GM12878 (cell line): Measurements from ENCODE around the gene NFAM1. TPM values are rescaled to one million over a fixed set of nuclear protein-coding genes. Genes with fewer than 3 reads are reported as not detected.

ENCODE experiments used
- ATAC-seq: fragments of 200-7000 bp; cut with Tn5 transposase; 3 replicates; pipeline ENCODE4 v1.9.1; 2020; ENCODE audit warnings: mild to moderate bottlenecking, moderate library complexity
- BruUV-seq: library from RNA; stranded (reverse); fragments of 400-500 nt; replicated peaks from 2 replicates; lab custom pipeline; 2021; lab: Mats Ljungman, UMichigan
- CTCF ChIA-PET: fragments of 300-600 bp; sonication (Branson Sonifier 250); formaldehyde crosslinking; extraction: SDS; loops from one replicate; lab custom pipeline; 2021; ENCODE audit warnings: inconsistent platforms; lab: Yijun Ruan, JAX
- POLR2A ChIA-PET: fragments of 350-600 bp; formaldehyde crosslinking; extraction: SDS; loops from one replicate; lab custom pipeline; 2021; ENCODE audit warnings: inconsistent platforms; lab: Charles Lee
- RAD21 ChIA-PET: fragments of 300-600 bp; sonication (Branson Sonifier 250); formaldehyde crosslinking; loops from one replicate; lab custom pipeline; 2023; ENCODE audit warnings: antibody characterized with exemption; ENCODE audit not compliant: unreplicated experiment; lab: Charles Lee
- SMC1A ChIA-PET: fragments of 300-600 bp; sonication (Branson Sonifier 250); formaldehyde crosslinking; loops from one replicate; lab custom pipeline; 2023; ENCODE audit not compliant: unreplicated experiment, uncharacterized antibody; lab: Charles Lee
- DNase-seq: peaks from one replicate; pipeline ENCODE4 v3.0.0-alpha.2; 2011; ENCODE audit warnings: low read depth, low spot score
- FAIRE-seq: peaks from 3 replicates; lab custom pipeline; 2011; peaks lifted over from hg19 to GRCh38; lab: Jason Lieb, UNC
- H2AFZ ChIP-seq: 2 replicates; pipeline ENCODE4 v1.6.0; 2011; ENCODE audit warnings: low read depth, low read length, control low read depth; ENCODE audit not compliant: control insufficient read depth
- H3K27ac ChIP-seq: 2 replicates; pipeline ENCODE4 v1.5.1; 2011; ENCODE audit warnings: control low read depth; ENCODE audit not compliant: control insufficient read depth, insufficient read depth
- H3K27me3 ChIP-seq, 2 experiments: replicated peaks in 1 of 2; 2 replicates each; pipeline versions ENCODE4 v1.6.0 to v1.6.1; 2011; ENCODE audit warnings: low read length in 1 of 2; ENCODE audit not compliant: control insufficient read depth in 2 of 2, insufficient read depth in 2 of 2
- H3K36me3 ChIP-seq, 2 experiments: 2 replicates each; pipeline ENCODE4 v1.5.1; 2011; ENCODE audit warnings: low read length in 1 of 2; ENCODE audit not compliant: control insufficient read depth in 2 of 2, insufficient read depth in 2 of 2
- H3K4me1 ChIP-seq: 2 replicates; pipeline ENCODE4 v1.6.1; 2011; ENCODE audit warnings: mild to moderate bottlenecking, low read length, moderate library complexity, mixed read lengths; ENCODE audit not compliant: control insufficient read depth, insufficient read depth
- H3K4me2 ChIP-seq: 2 replicates; pipeline ENCODE4 v1.6.0; 2011; ENCODE audit warnings: control low read depth; ENCODE audit not compliant: control insufficient read depth, insufficient read depth
- H3K4me3 ChIP-seq: fragments of 200-600 bp; sonication (generic); 2 replicates; pipeline ENCODE4 v1.5.1; 2016
- H3K79me2 ChIP-seq: 2 replicates; pipeline ENCODE4 v1.6.0; 2011; ENCODE audit warnings: low read length; ENCODE audit not compliant: control insufficient read depth, insufficient read depth
- H3K9ac ChIP-seq: 2 replicates; pipeline ENCODE4 v1.8.0; 2011; ENCODE audit warnings: low read length, control low read depth, mixed read lengths; ENCODE audit not compliant: control insufficient read depth, insufficient read depth
- H3K9me3 ChIP-seq: replicated peaks from 3 replicates; pipeline ENCODE4 v1.5.1; 2011; ENCODE audit warnings: mild to moderate bottlenecking, low read length; ENCODE audit not compliant: control insufficient read depth, insufficient read depth
- H4K20me1 ChIP-seq: 2 replicates; pipeline ENCODE4 v1.6.0; 2011; ENCODE audit not compliant: control insufficient read depth, insufficient read depth
- CHD2 ChIP-seq: IDR thresholded peaks from 2 replicates; pipeline ENCODE4 v1.6.1; 2011; ENCODE audit warnings: low read depth, low read length, improper control_type of control experiment, borderline replicate concordance
- CHD4 ChIP-seq: fragments of 200-600 bp; sonication (generic); IDR thresholded peaks from 2 replicates; pipeline ENCODE4 v1.6.1; 2016; ENCODE audit warnings: mild to moderate bottlenecking
- HDGF ChIP-seq: fragments of 450-650 bp; IDR thresholded peaks from 2 replicates; pipeline ENCODE4 v1.6.1; 2016; ENCODE audit warnings: antibody characterized with exemption
- KDM1A ChIP-seq: fragments of 200-600 bp; sonication (generic); IDR thresholded peaks from 2 replicates; pipeline ENCODE4 v1.6.1; 2016; ENCODE audit warnings: borderline replicate concordance
- LARP7 ChIP-seq: fragments of 450-650 bp; IDR thresholded peaks from 2 replicates; pipeline ENCODE4 v1.6.1; 2017; ENCODE audit warnings: mild to moderate bottlenecking
- PAX5 ChIP-seq: IDR thresholded peaks from 2 replicates; pipeline ENCODE4 v1.6.1; 2011; ENCODE audit warnings: low read depth, low read length, borderline replicate concordance
- POLR2AphosphoS2 ChIP-seq: IDR thresholded peaks from 2 replicates; pipeline ENCODE4 v1.6.1; 2011; ENCODE audit warnings: low read depth, mild to moderate bottlenecking, low read length, improper control_type of control experiment, moderate library complexity
- RAD51 ChIP-seq: fragments of 450-650 bp; IDR thresholded peaks from 2 replicates; pipeline ENCODE4 v1.6.1; 2016; ENCODE audit warnings: moderate library complexity, mild to moderate bottlenecking, inconsistent platforms
- SIN3A ChIP-seq: IDR thresholded peaks from 2 replicates; pipeline ENCODE4 v1.6.1; 2012; ENCODE audit warnings: low read depth, low read length, improper control_type of control experiment
- SIX5 ChIP-seq: IDR thresholded peaks from 2 replicates; pipeline ENCODE4 v1.6.1; 2011; ENCODE audit warnings: mild to moderate bottlenecking, low read depth, low read length, moderate library complexity; ENCODE audit not compliant: severe bottlenecking
- SMAD5 ChIP-seq: IDR thresholded peaks from 2 replicates; pipeline ENCODE4 v1.6.1; 2016; ENCODE audit warnings: antibody characterized with exemption, low read depth
- STAT1 ChIP-seq: fragments of 450-650 bp; conservative IDR thresholded peaks from 2 replicates; pipeline ENCODE4 v1.6.1; 2014; ENCODE audit warnings: antibody characterized with exemption, mild to moderate bottlenecking
- TCF3 ChIP-seq: IDR thresholded peaks from 2 replicates; pipeline ENCODE4 v1.6.1; 2012; ENCODE audit warnings: low read depth, mild to moderate bottlenecking, low read length, borderline replicate concordance; ENCODE audit not compliant: insufficient read depth
- ZBED1 ChIP-seq: IDR thresholded peaks from 2 replicates; pipeline ENCODE4 v1.6.1; 2016; ENCODE audit warnings: borderline replicate concordance
- ZNF217 ChIP-seq: fragments of 450-650 bp; IDR thresholded peaks from 2 replicates; pipeline ENCODE4 v1.6.1; 2017; ENCODE audit warnings: antibody characterized with exemption, mild to moderate bottlenecking
- ZNF384 ChIP-seq: IDR thresholded peaks from 2 replicates; pipeline ENCODE4 v1.6.1; 2012; ENCODE audit warnings: low read depth, mild to moderate bottlenecking, low read length, improper control_type of control experiment, borderline replicate concordance
- ZSCAN29 ChIP-seq: fragments of 450-650 bp; IDR thresholded peaks from 2 replicates; pipeline ENCODE4 v1.6.1; 2017; ENCODE audit warnings: mild to moderate bottlenecking, moderate library complexity
- WGBS: methylation state at CpG from one replicate; pipeline ENCODE4 v1.1.6; 2016; ENCODE audit warnings: low lambda C conversion rate; ENCODE audit not compliant: insufficient replicate concordance, insufficient coverage; ENCODE audit errors: missing lambda C conversion rate; 5-methylcytosine and 5-hydroxymethylcytosine counted together
- in situ Hi-C: fragments of 300-500 bp; cut with MboI; formaldehyde crosslinking; loops from 9 replicates; pipeline ENCODE4 v1.14.3; 2018; ENCODE audit warnings: mixed read lengths
- intact Hi-C: fragments of 100-400 bp; cut with micrococcal nuclease; formaldehyde crosslinking; loops from one replicate; pipeline ENCODE4 v1.14.2; 2022; ENCODE audit not compliant: unreplicated experiment
- polyA plus RNA-seq, 11 experiments: library from polyadenylated mRNA; depleted of rRNA in 4 of 11; unstranded in 6 of 11; stranded (reverse) in 5 of 11; fragments of >200 nt; fragmentation: Nextera tagmentation in 4 of 11; fragmentation: Illumina TruSeq in 1 of 11; extraction: Ambion mirVana in 4 of 11; extraction: Trizol in 1 of 11; gene quantifications; 1 replicate in 1 of 11; 2 replicates in 10 of 11; pipeline versions ENCODE4 v1.2.1 to v1.2.3, GENCODE V29; 2011 to 2016; ENCODE audit warnings: inconsistent platforms in 2 of 11, missing spikeins in 2 of 11, low read depth in 1 of 11
- total RNA-seq, 4 experiments: library from RNA; depleted of rRNA in 3 of 4; stranded (reverse); fragments of >200 nt in 3 of 4; fragmentation: Illumina TruSeq in 1 of 4; extraction: Trizol in 1 of 4; gene quantifications; 2 replicates each; pipeline versions ENCODE4 v1.2.1 to v1.2.3, GENCODE V29; 2013 to 2021
- TF ChIP-seq, protein P1 (sequence below): IDR thresholded peaks from 2 replicates; pipeline ENCODE4 v1.6.1; 2011; ENCODE audit warnings: mild to moderate bottlenecking, low read depth, low read length, moderate library complexity; ENCODE audit not compliant: insufficient replicate concordance
- TF ChIP-seq, protein P2 (sequence below): fragments of 450-650 bp; formaldehyde crosslinking; IDR thresholded peaks from 2 replicates; pipeline ENCODE4 v1.5.0; 2022; ENCODE audit warnings: mild to moderate bottlenecking, missing genetic modification characterization
- TF ChIP-seq, protein P3 (sequence below): fragments of 450-650 bp; IDR thresholded peaks from 2 replicates; pipeline ENCODE4 v1.6.1; 2017; ENCODE audit warnings: borderline replicate concordance

NFAM1 gene
- total and polyA plus RNA-seq, 10 of the 15 experiments (the other 5 are each of a cell fraction or from before 2014, with no cell fraction given) = 0.13 to 1.3 (median 0.24) TPM; not detected in 3

DNA sequence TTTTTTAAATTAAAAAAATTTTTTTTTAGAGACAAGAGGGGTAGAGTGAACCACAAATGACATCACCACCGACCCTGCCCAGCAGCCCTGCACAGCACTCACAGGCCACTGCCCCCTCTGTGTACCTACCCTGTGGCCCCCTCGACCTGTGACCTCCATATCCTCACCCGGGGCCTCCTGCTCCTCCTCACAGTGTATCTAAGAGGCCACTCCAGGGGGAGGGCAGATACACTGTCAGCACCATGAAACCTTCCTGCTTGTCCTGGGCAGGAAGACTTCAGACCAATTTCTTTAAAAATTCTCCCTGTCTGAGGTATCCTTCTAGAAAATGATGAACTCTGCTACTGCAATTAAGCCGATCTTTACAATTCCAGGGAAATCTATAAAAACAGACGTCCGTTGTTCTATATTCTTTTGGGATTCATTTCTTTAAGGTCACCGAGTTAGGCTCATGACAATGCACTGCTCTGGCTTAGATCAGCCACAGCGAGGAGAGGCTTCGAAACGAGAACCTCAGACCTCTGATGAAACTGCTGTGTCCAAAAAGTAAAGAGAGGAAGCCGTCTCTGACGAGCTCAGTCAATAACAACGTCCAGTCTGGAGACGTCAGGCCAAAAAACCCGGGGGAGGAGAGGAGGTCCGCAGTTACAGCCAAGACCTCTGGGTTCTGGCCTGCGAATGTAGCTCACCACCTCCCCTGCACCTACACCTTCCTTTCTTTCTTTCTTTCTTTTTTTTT is 17.5 kb downstream of the NFAM1 start:
- in situ Hi-C loops (no loop called here), intact Hi-C loops (loop anchor here (5.0 kb wide), 1 partner anchor 47 kb away; no protein-coding TSS in a partner anchor)
- H3K9ac ChIP-seq = no peak overlapping the region
- no peak for FAIRE-seq
- H3K27ac ChIP-seq = no peak overlapping the region
- no peak overlapping the region for H3K4me2 ChIP-seq
- peaks cover 15% of the 10 kb centered on the region for H3K4me1 ChIP-seq
- no peak for ATAC-seq
- H4K20me1 ChIP-seq = no peaks in the 10 kb centered on the region
- H2AFZ ChIP-seq = no peak overlapping the region
- ChIA-PET CTCF (no interaction called here), POLR2A (interaction anchor here (0.7 kb wide), 1 partner anchor 334 kb away, joined by 5 read pairs; no protein-coding TSS in a partner anchor), SMC1A (no interaction called here), RAD21 (interaction anchor here (0.6 kb wide), 1 partner anchor 21 kb away, joined by 3 read pairs; no protein-coding TSS in a partner anchor)
- TF ChIP-seq CHD2 (no peak), SIX5 (no peak), KDM1A (no peak), POLR2AphosphoS2 (no peak), STAT1 (no peak), CHD4 (no peak), SMAD5 (no peak), ZNF217 (no peak), ZNF384 (no peak), RAD51 (no peak), SIN3A (no peak), PAX5 (no peak), LARP7 (no peak), ZBED1 (no peak), TCF3 (no peak), HDGF (no peak), ZSCAN29 (no peak)
- TF ChIP-seq, protein P1, sequence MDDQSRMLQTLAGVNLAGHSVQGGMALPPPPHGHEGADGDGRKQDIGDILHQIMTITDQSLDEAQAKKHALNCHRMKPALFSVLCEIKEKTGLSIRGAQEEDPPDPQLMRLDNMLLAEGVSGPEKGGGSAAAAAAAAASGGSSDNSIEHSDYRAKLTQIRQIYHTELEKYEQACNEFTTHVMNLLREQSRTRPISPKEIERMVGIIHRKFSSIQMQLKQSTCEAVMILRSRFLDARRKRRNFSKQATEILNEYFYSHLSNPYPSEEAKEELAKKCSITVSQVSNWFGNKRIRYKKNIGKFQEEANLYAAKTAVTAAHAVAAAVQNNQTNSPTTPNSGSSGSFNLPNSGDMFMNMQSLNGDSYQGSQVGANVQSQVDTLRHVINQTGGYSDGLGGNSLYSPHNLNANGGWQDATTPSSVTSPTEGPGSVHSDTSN = no peak
- TF ChIP-seq, protein P2, sequence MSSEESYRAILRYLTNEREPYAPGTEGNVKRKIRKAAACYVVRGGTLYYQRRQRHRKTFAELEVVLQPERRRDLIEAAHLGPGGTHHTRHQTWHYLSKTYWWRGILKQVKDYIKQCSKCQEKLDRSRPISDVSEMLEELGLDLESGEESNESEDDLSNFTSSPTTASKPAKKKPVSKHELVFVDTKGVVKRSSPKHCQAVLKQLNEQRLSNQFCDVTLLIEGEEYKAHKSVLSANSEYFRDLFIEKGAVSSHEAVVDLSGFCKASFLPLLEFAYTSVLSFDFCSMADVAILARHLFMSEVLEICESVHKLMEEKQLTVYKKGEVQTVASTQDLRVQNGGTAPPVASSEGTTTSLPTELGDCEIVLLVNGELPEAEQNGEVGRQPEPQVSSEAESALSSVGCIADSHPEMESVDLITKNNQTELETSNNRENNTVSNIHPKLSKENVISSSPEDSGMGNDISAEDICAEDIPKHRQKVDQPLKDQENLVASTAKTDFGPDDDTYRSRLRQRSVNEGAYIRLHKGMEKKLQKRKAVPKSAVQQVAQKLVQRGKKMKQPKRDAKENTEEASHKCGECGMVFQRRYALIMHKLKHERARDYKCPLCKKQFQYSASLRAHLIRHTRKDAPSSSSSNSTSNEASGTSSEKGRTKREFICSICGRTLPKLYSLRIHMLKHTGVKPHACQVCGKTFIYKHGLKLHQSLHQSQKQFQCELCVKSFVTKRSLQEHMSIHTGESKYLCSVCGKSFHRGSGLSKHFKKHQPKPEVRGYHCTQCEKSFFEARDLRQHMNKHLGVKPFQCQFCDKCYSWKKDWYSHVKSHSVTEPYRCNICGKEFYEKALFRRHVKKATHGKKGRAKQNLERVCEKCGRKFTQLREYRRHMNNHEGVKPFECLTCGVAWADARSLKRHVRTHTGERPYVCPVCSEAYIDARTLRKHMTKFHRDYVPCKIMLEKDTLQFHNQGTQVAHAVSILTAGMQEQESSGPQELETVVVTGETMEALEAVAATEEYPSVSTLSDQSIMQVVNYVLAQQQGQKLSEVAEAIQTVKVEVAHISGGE (CRISPR knock-in tag) = no peak
- TF ChIP-seq, protein P3, sequence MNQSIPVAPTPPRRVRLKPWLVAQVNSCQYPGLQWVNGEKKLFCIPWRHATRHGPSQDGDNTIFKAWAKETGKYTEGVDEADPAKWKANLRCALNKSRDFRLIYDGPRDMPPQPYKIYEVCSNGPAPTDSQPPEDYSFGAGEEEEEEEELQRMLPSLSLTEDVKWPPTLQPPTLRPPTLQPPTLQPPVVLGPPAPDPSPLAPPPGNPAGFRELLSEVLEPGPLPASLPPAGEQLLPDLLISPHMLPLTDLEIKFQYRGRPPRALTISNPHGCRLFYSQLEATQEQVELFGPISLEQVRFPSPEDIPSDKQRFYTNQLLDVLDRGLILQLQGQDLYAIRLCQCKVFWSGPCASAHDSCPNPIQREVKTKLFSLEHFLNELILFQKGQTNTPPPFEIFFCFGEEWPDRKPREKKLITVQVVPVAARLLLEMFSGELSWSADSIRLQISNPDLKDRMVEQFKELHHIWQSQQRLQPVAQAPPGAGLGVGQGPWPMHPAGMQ = no peak
- WGBS = 55% methylated on average over 17 of the region's 17 CpGs
- H3K27me3 ChIP-seq = no peaks in the 10 kb centered on the region
- H3K79me2 ChIP-seq = no peaks in the 10 kb centered on the region
- no peak overlapping the region for H3K4me3 ChIP-seq
- BruUV-seq = no TSS peak
- no peaks in the 10 kb centered on the region for H3K9me3 ChIP-seq
- H3K36me3 ChIP-seq = no peaks in the 10 kb centered on the region
- no peak for DNase-seq
